ENCODE data around the gene OR6V1.

GRCh38 chr7:143027683-143028082, 24.5 kb upstream of the OR6V1 start:
- TF ChIP-seq, protein P1, sequence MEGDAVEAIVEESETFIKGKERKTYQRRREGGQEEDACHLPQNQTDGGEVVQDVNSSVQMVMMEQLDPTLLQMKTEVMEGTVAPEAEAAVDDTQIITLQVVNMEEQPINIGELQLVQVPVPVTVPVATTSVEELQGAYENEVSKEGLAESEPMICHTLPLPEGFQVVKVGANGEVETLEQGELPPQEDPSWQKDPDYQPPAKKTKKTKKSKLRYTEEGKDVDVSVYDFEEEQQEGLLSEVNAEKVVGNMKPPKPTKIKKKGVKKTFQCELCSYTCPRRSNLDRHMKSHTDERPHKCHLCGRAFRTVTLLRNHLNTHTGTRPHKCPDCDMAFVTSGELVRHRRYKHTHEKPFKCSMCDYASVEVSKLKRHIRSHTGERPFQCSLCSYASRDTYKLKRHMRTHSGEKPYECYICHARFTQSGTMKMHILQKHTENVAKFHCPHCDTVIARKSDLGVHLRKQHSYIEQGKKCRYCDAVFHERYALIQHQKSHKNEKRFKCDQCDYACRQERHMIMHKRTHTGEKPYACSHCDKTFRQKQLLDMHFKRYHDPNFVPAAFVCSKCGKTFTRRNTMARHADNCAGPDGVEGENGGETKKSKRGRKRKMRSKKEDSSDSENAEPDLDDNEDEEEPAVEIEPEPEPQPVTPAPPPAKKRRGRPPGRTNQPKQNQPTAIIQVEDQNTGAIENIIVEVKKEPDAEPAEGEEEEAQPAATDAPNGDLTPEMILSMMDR (conservative IDR thresholded peaks at IDR 0.05) = no peak
- TF ChIP-seq ZFX (IDR thresholded peaks at IDR 0.05) = no peak

All from C4-2B (cell line).